ENCODE data around the gene MAPKAPK5.

The MAPKAPK5 gene

GRCh38 chr12:111825509-111825908 is 16.5 kb upstream of the MAPKAPK5 start:
- Histone ChIP-seq H3K27ac (no peak overlapping the region), H3K4me2 (no peak overlapping the region), H4K20me1 (ENCODE audit: insufficient read depth) (no peaks in the 10 kb centered on the region), H3K4me1 (ENCODE audit: low read depth, poor library complexity, severe bottlenecking) (peaks cover 9% of the 10 kb centered on the region), H3K4me3 (IDR thresholded peaks at IDR 0.05; ENCODE audit: insufficient read depth, low read depth, low read length) (no peak overlapping the region), H3K79me2 (ENCODE audit: insufficient read depth, low read depth) (no peaks in the 10 kb centered on the region), H2AFZ (ENCODE audit: low read depth) (no peak overlapping the region), H3K27me3 (ENCODE audit: insufficient read depth, low read depth) (no peaks in the 10 kb centered on the region), H3K9ac (no peak overlapping the region), H3K36me3 (ENCODE audit: insufficient read depth) (no peaks in the 10 kb centered on the region)
- no peak for TF ChIP-seq CTCF (conservative IDR thresholded peaks at IDR 0.05; ENCODE audit: low read depth, low read length)

GRCh38 chr12:111826316-111826715 is 15.7 kb upstream of the MAPKAPK5 start:
- Histone ChIP-seq H3K36me3 (ENCODE audit: insufficient read depth) (no peaks in the 10 kb centered on the region), H3K4me3 (IDR thresholded peaks at IDR 0.05; ENCODE audit: insufficient read depth, low read depth, low read length) (no peak overlapping the region), H4K20me1 (ENCODE audit: insufficient read depth) (no peaks in the 10 kb centered on the region), H3K27me3 (ENCODE audit: insufficient read depth, low read depth) (no peaks in the 10 kb centered on the region), H3K79me2 (ENCODE audit: insufficient read depth, low read depth) (no peaks in the 10 kb centered on the region), H3K4me2 (no peak overlapping the region), H3K4me1 (ENCODE audit: low read depth, poor library complexity, severe bottlenecking) (peaks cover 9% of the 10 kb centered on the region), H2AFZ (ENCODE audit: low read depth) (no peak overlapping the region), H3K27ac (no peak overlapping the region), H3K9ac (no peak overlapping the region)
- no peak for TF ChIP-seq CTCF (conservative IDR thresholded peaks at IDR 0.05; ENCODE audit: low read depth, low read length)

- no peak overlapping the region for H3K4me2 ChIP-seq
- no peak for TF ChIP-seq CTCF (conservative IDR thresholded peaks at IDR 0.05; ENCODE audit: low read depth, low read length)
- H2AFZ ChIP-seq (ENCODE audit: low read depth): no peak overlapping the region
Observed at GRCh38 chr12:111826992-111827391, 15.0 kb upstream of the MAPKAPK5 start.

GRCh38 chr12:111827907-111828306 is 14.1 kb upstream of the MAPKAPK5 start:
- Histone ChIP-seq H3K4me3 (IDR thresholded peaks at IDR 0.05; ENCODE audit: insufficient read depth, low read depth, low read length) (no peak overlapping the region), H3K27ac (no peak overlapping the region), H2AFZ (ENCODE audit: low read depth) (no peak overlapping the region), H3K4me1 (ENCODE audit: low read depth, poor library complexity, severe bottlenecking) (peaks cover 9% of the 10 kb centered on the region), H3K9ac (no peak overlapping the region), H3K36me3 (ENCODE audit: insufficient read depth) (no peaks in the 10 kb centered on the region), H4K20me1 (ENCODE audit: insufficient read depth) (no peaks in the 10 kb centered on the region), H3K27me3 (ENCODE audit: insufficient read depth, low read depth) (no peaks in the 10 kb centered on the region), H3K4me2 (no peak overlapping the region), H3K79me2 (ENCODE audit: insufficient read depth, low read depth) (no peaks in the 10 kb centered on the region)
- TF ChIP-seq CTCF (conservative IDR thresholded peaks at IDR 0.05; ENCODE audit: low read depth, low read length): no peak

More at GRCh38 chr12:111826992-111827391, 15.0 kb upstream of the MAPKAPK5 start:
- Histone ChIP-seq H3K4me3 (IDR thresholded peaks at IDR 0.05; ENCODE audit: insufficient read depth, low read depth, low read length) (no peak overlapping the region), H3K79me2 (ENCODE audit: insufficient read depth, low read depth) (no peaks in the 10 kb centered on the region), H3K36me3 (ENCODE audit: insufficient read depth) (no peaks in the 10 kb centered on the region), H4K20me1 (ENCODE audit: insufficient read depth) (no peaks in the 10 kb centered on the region), H3K27me3 (ENCODE audit: insufficient read depth, low read depth) (no peaks in the 10 kb centered on the region), H3K27ac (no peak overlapping the region), H3K9ac (no peak overlapping the region), H3K4me1 (ENCODE audit: low read depth, poor library complexity, severe bottlenecking) (peaks cover 9% of the 10 kb centered on the region)

Data from KMS-11 (cell line).